CD14-positive monocyte (primary cell): ENCODE measurements around the gene ATG16L2. TPM values are rescaled to one million over a fixed set of nuclear protein-coding genes. Genes with fewer than 3 reads are reported as not detected.

Experiments
- DNase-seq, 3 donors: peaks; one replicate each; pipeline ENCODE4 v3.0.0-alpha.2; 2011 to 2022
- H2AFZ ChIP-seq: 2 replicates; pipeline ENCODE4 v1.6.0; 2012; ENCODE audit warnings: mild to moderate bottlenecking, low read depth, low read length, inconsistent platforms; ENCODE audit not compliant: insufficient read depth, poor library complexity, severe bottlenecking
- H3K27ac ChIP-seq, 2 donors: 1 replicate in 1 of 2; 2 replicates in 1 of 2; pipeline ENCODE4 v1.5.1; 2012 to 2013; ENCODE audit warnings: low read length in 2 of 2, control low read depth in 1 of 2, inconsistent platforms in 1 of 2, low read depth in 1 of 2, mild to moderate bottlenecking in 1 of 2
- H3K27me3 ChIP-seq, 2 donors: one replicate each; pipeline versions ENCODE4 v1.6.0 to v1.6.1; 2011 to 2013; ENCODE audit warnings: low read length in 2 of 2; ENCODE audit not compliant: control insufficient read depth in 2 of 2, insufficient read depth in 2 of 2
- H3K36me3 ChIP-seq, 2 donors: replicated peaks in 1 of 2; 1 replicate in 1 of 2; 2 replicates in 1 of 2; pipeline versions ENCODE4 v1.5.1 to v1.6.1; 2012 to 2013; ENCODE audit warnings: low read length in 2 of 2, control low read depth in 1 of 2, inconsistent platforms in 1 of 2, mild to moderate bottlenecking in 1 of 2; ENCODE audit not compliant: insufficient read depth in 2 of 2, control insufficient read depth in 1 of 2
- H3K4me1 ChIP-seq, 2 donors: 1 replicate in 1 of 2; 2 replicates in 1 of 2; pipeline versions ENCODE4 v1.5.1 to v1.6.1; 2012 to 2013; ENCODE audit warnings: low read length in 2 of 2, control low read depth in 1 of 2, inconsistent platforms in 1 of 2, mild to moderate bottlenecking in 1 of 2, moderate library complexity in 1 of 2; ENCODE audit not compliant: insufficient read depth in 2 of 2, control insufficient read depth in 1 of 2
- H3K4me2 ChIP-seq: replicated peaks from 2 replicates; pipeline ENCODE3; 2012; ENCODE audit warnings: low read length, moderate library complexity, mild to moderate bottlenecking; ENCODE audit not compliant: poor library complexity, severe bottlenecking; ENCODE audit errors: extremely low read depth
- H3K4me3 ChIP-seq, 3 experiments: fragments of 200-600 bp in 1 of 3; sonication (generic) in 1 of 3; replicated peaks in 1 of 3; 1 replicate in 2 of 3; 2 replicates in 1 of 3; pipeline ENCODE4 v1.5.1; 2011 to 2013; ENCODE audit warnings: low read length in 3 of 3, mild to moderate bottlenecking in 3 of 3, control low read depth in 2 of 3, low read depth in 2 of 3, inconsistent platforms in 1 of 3, moderate library complexity in 1 of 3
- H3K79me2 ChIP-seq: 2 replicates; pipeline ENCODE4 v1.6.0; 2012; ENCODE audit warnings: mild to moderate bottlenecking, control low read depth, inconsistent platforms, low read length, moderate library complexity; ENCODE audit not compliant: insufficient read depth
- H3K9ac ChIP-seq: 2 replicates; pipeline ENCODE4 v1.6.0; 2017; ENCODE audit warnings: low read length, mild to moderate bottlenecking; ENCODE audit not compliant: insufficient read depth, poor library complexity, severe bottlenecking
- H3K9me3 ChIP-seq, 2 donors: replicated peaks in 1 of 2; 1 replicate in 1 of 2; 2 replicates in 1 of 2; pipeline versions ENCODE4 v1.5.1 to v1.6.1; 2012 to 2013; ENCODE audit warnings: low read length in 2 of 2, control low read depth in 1 of 2; ENCODE audit not compliant: control insufficient read depth in 1 of 2, insufficient read depth in 1 of 2
- H4K20me1 ChIP-seq: 2 replicates; pipeline ENCODE4 v1.6.0; 2012; ENCODE audit warnings: mild to moderate bottlenecking, low read length, control low read depth, moderate library complexity; ENCODE audit not compliant: insufficient read depth
- H3K27ac Mint-ChIP-seq, 7 donors: one replicate each; pipeline ENCODE4 v1.8.0; 2020; ENCODE audit warnings: mild to moderate bottlenecking in 7 of 7, mixed read lengths in 7 of 7, moderate library complexity in 6 of 7, inconsistent platforms in 2 of 7
- H3K27me3 Mint-ChIP-seq, 3 donors: one replicate each; pipeline ENCODE4 v1.8.0; 2021 to 2022; ENCODE audit warnings: low read depth in 3 of 3, mild to moderate bottlenecking in 3 of 3, mixed read lengths in 3 of 3, moderate library complexity in 3 of 3, inconsistent platforms in 1 of 3
- H3K36me3 Mint-ChIP-seq, 2 donors: one replicate each; pipeline ENCODE4 v1.8.0; 2020; ENCODE audit warnings: mixed read lengths in 2 of 2, inconsistent platforms in 1 of 2, mild to moderate bottlenecking in 1 of 2
- H3K4me1 Mint-ChIP-seq: one replicate; pipeline ENCODE4 v1.8.0; 2020; ENCODE audit warnings: mild to moderate bottlenecking, mixed read lengths
- H3K4me3 Mint-ChIP-seq, 2 donors: one replicate each; pipeline ENCODE4 v1.8.0; 2020; ENCODE audit warnings: mild to moderate bottlenecking in 2 of 2, mixed read lengths in 2 of 2, moderate library complexity in 1 of 2
- H3K9me3 Mint-ChIP-seq, 7 donors: one replicate each; pipeline ENCODE4 v1.8.0; 2020 to 2022; ENCODE audit warnings: mixed read lengths in 7 of 7, mild to moderate bottlenecking in 6 of 7, moderate library complexity in 6 of 7, inconsistent platforms in 2 of 7
- WGBS: methylation state at CpG from one replicate; pipeline ENCODE4 v1.1.5; 2013; ENCODE audit warnings: missing lambda C conversion rate; ENCODE audit not compliant: insufficient coverage; 5-methylcytosine and 5-hydroxymethylcytosine counted together
- intact Hi-C, 2 donors: fragments of 100-400 bp; cut with micrococcal nuclease; formaldehyde crosslinking; loops; one replicate each; pipeline versions ENCODE4 v1.15.0 to v1.15.1; 2023
- polyA plus RNA-seq, 3 donors: library from polyadenylated mRNA; depleted of rRNA in 1 of 3; unstranded in 2 of 3; stranded (reverse) in 1 of 3; fragments of 300-500 nt in 2 of 3; fragments of >200 nt in 1 of 3; fragmentation: Illumina TruSeq in 2 of 3; gene quantifications; 1 replicate in 2 of 3; 2 replicates in 1 of 3; pipeline ENCODE4 v1.2.3, GENCODE V29; 2012 to 2021
- TF ChIP-seq, protein P1 (sequence below): fragments of 200-600 bp; IDR thresholded peaks from one replicate; pipeline ENCODE4 v1.8.0; 2022; ENCODE audit warnings: antibody characterized with exemption, mild to moderate bottlenecking

Gene ATG16L2
- polyA plus RNA-seq, 3 donors = 36.9 to 975 (median 46.8) TPM

- intact Hi-C loops = loop anchor here (2.0 to 5.0 kb wide), 5 partner anchors 19 to 92 kb away; partner anchors contain the start of gene STARD10 (in 1 of the 2)
- Mint-ChIP-seq H3K4me3 (peak overlapping the region; percentile 99 to 100), H3K4me1 (peaks cover 65% of the 10 kb centered on the region), H3K9me3 (peaks cover 0 to 5% (median 3%) of the 10 kb centered on the region in 7 donors), H3K27ac (peak overlapping the region; percentile 97 to 100 (median 98)), H3K27me3 (peaks cover 0 to 5% (median 3%) of the 10 kb centered on the region in 3 donors), H3K36me3 (peaks cover 38 to 63% of the 10 kb centered on the region in 2 donors)
- Histone ChIP-seq H3K4me1 (peaks cover 52 to 77% of the 10 kb centered on the region in 2 donors), H3K4me2 (peak overlapping the region; percentile 100), H3K27me3 (no peaks in the 10 kb centered on the region), H3K4me3 (peak overlapping the region; percentile 73 to 100 (median 99)), H4K20me1 (peaks cover 46% of the 10 kb centered on the region), H2AFZ (peak overlapping the region; percentile 60), H3K9me3 (no peaks in the 10 kb centered on the region), H3K36me3 (peaks cover 33 to 36% of the 10 kb centered on the region in 2 donors), H3K9ac (peak overlapping the region; percentile 94), H3K27ac (peak overlapping the region; percentile 98), H3K79me2 (peaks cover 99% of the 10 kb centered on the region)
- TF ChIP-seq, protein P1, sequence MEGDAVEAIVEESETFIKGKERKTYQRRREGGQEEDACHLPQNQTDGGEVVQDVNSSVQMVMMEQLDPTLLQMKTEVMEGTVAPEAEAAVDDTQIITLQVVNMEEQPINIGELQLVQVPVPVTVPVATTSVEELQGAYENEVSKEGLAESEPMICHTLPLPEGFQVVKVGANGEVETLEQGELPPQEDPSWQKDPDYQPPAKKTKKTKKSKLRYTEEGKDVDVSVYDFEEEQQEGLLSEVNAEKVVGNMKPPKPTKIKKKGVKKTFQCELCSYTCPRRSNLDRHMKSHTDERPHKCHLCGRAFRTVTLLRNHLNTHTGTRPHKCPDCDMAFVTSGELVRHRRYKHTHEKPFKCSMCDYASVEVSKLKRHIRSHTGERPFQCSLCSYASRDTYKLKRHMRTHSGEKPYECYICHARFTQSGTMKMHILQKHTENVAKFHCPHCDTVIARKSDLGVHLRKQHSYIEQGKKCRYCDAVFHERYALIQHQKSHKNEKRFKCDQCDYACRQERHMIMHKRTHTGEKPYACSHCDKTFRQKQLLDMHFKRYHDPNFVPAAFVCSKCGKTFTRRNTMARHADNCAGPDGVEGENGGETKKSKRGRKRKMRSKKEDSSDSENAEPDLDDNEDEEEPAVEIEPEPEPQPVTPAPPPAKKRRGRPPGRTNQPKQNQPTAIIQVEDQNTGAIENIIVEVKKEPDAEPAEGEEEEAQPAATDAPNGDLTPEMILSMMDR = no peak
- DNase-seq = peak; percentile 70 to 84 (median 75)
- WGBS = under 1% methylated on average over 43 of the region's 47 CpGs
These were observed 398 bp upstream of the ATG16L2 start for GRCh38 chr11:72813740-72814285.

GRCh38 chr11:72815110-72815618, 953 bp downstream of the ATG16L2 start:
- Mint-ChIP-seq H3K36me3 (peaks cover 41 to 63% of the 10 kb centered on the region in 2 donors), H3K4me1 (peaks cover 61% of the 10 kb centered on the region), H3K27ac (peak overlapping the region; percentile 98 to 99 (median 99)), H3K27me3 (peaks cover 0 to 5% (median 3%) of the 10 kb centered on the region in 3 donors), H3K9me3 (peaks cover 0 to 5% (median 3%) of the 10 kb centered on the region in 7 donors), H3K4me3 (peak overlapping the region; percentile 96 to 97)
- 0% methylated on average over 6 of the region's 13 CpGs for WGBS
- intact Hi-C loops = loop anchor here in 1 of 2 donors (2.0 kb wide), 3 partner anchors 20 to 92 kb away; partner anchors contain the start of gene STARD10
- H3K4me2 ChIP-seq = peak overlapping the region; percentile 100
- peaks cover 98% of the 10 kb centered on the region for H3K79me2 ChIP-seq
- H3K27me3 ChIP-seq = no peaks in the 10 kb centered on the region
- no peak overlapping the region for H2AFZ ChIP-seq
- H3K4me1 ChIP-seq = peaks cover 39 to 65% of the 10 kb centered on the region in 2 donors
- no peak for DNase-seq
- peak overlapping the region; percentile 94 for H3K9ac ChIP-seq
- H3K4me3 ChIP-seq = peak overlapping the region; percentile 73 to 100 (median 99)
- H4K20me1 ChIP-seq = peaks cover 59% of the 10 kb centered on the region
- H3K27ac ChIP-seq = peak overlapping the region; percentile 98
- H3K9me3 ChIP-seq = no peaks in the 10 kb centered on the region
- TF ChIP-seq, protein P1 = no peak
- peaks cover 33 to 37% of the 10 kb centered on the region in 2 donors for H3K36me3 ChIP-seq
